DND-41 (cell line): ENCODE data around the gene PLD2.

ENCODE experiments used
- ATAC-seq: fragments of 200-7000 bp; cut with Tn5 transposase; 3 replicates; pipeline ENCODE4 v1.9.1; 2021; ENCODE audit warnings: low read depth; ENCODE audit not compliant: insufficient read depth
- DNase-seq: peaks from one replicate; pipeline ENCODE4 v3.0.0-alpha.2; 2020
- H2AFZ ChIP-seq: 2 replicates; pipeline ENCODE4 v1.6.0; 2012; ENCODE audit warnings: low read depth, low read length
- H3K27ac ChIP-seq: 2 replicates; pipeline ENCODE4 v1.5.1; 2012; ENCODE audit warnings: low read length, inconsistent platforms
- H3K27me3 ChIP-seq: fragments of 200-600 bp; sonication (generic); 2 replicates; pipeline ENCODE4 v1.6.0; 2012; ENCODE audit warnings: low read length, mild to moderate bottlenecking, inconsistent platforms; ENCODE audit not compliant: insufficient read depth, poor library complexity
- H3K36me3 ChIP-seq: 2 replicates; pipeline ENCODE4 v1.5.1; 2012; ENCODE audit warnings: low read length, inconsistent platforms; ENCODE audit not compliant: insufficient read depth
- H3K4me1 ChIP-seq: 2 replicates; pipeline ENCODE4 v1.5.1; 2012; ENCODE audit warnings: mild to moderate bottlenecking, low read length; ENCODE audit not compliant: insufficient read depth
- H3K4me2 ChIP-seq: 2 replicates; pipeline ENCODE4 v1.6.0; 2012; ENCODE audit warnings: mild to moderate bottlenecking, moderate library complexity, low read length, inconsistent platforms; ENCODE audit not compliant: insufficient read depth
- H3K4me3 ChIP-seq, 2 experiments: fragments of 200-600 bp in 1 of 2; shearing (Covaris generic) in 1 of 2; 2 replicates each; pipeline ENCODE4 v1.5.1; 2012 to 2016; ENCODE audit warnings: inconsistent platforms in 2 of 2, low read length in 2 of 2, mild to moderate bottlenecking in 2 of 2, low read depth in 1 of 2, moderate library complexity in 1 of 2
- H3K79me2 ChIP-seq: 2 replicates; pipeline ENCODE4 v1.6.0; 2012; ENCODE audit warnings: low read length, inconsistent platforms; ENCODE audit not compliant: insufficient read depth
- H3K9ac ChIP-seq: 2 replicates; pipeline ENCODE4 v1.6.0; 2012; ENCODE audit warnings: low read depth, mild to moderate bottlenecking, inconsistent platforms, low read length, moderate library complexity
- H3K9me3 ChIP-seq: 2 replicates; pipeline ENCODE4 v1.5.1; 2012; ENCODE audit warnings: low read length, moderate library complexity, mild to moderate bottlenecking, inconsistent platforms; ENCODE audit not compliant: insufficient read depth, severe bottlenecking
- H4K20me1 ChIP-seq: 2 replicates; pipeline ENCODE4 v1.6.0; 2012; ENCODE audit warnings: low read length; ENCODE audit not compliant: insufficient read depth
- EZH2 ChIP-seq: IDR thresholded peaks from 3 replicates; pipeline ENCODE4 v1.6.1; 2012; ENCODE audit warnings: borderline replicate concordance, low read depth, mild to moderate bottlenecking, moderate library complexity, low read length, inconsistent platforms; ENCODE audit not compliant: severe bottlenecking
- TF ChIP-seq, protein P1 (sequence below): IDR thresholded peaks from 2 replicates; pipeline ENCODE4 v1.5.1; 2012; ENCODE audit warnings: borderline replicate concordance, low read length, moderate library complexity, mild to moderate bottlenecking; ENCODE audit not compliant: poor library complexity, severe bottlenecking; ENCODE audit errors: extremely low read depth

Gene PLD2

DNA sequence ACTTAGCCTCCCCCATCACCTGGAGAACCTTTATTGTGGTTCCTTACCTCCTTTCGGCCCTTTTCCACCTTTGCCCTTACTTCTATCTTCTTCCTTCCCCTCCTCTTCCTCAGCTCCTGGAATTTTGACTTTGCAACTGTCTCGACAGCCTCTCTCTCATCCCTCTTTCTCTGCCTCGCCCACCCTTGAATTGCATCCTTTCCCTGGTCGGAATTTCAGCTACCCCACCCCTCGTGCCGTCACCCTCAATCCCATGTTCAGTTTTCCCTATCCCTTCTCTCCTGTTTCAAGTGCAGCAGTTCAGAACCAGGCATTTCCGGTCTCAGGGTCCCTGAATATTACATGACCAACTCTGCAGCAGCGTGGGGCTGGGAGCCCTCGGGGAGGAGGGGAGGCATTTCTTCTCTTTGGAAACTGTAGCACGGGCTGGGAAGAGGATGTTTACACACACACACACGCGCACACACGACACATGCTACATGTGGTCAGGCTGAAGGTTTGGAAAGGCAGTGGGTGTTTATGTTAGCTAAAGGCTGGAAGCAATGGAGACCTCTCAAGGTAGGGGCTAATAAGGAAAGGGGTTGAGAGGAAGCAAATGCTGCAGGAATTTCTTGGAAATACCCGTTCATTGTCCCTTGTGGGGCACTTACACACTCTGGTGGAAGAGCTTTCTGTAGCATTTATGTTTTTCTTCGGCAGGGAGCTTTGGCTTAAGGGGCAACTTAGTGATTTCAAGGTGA, 27.2 kb downstream of the PLD2 start:
- H3K27me3 ChIP-seq = no peaks in the 10 kb centered on the region
- TF ChIP-seq, protein P1, sequence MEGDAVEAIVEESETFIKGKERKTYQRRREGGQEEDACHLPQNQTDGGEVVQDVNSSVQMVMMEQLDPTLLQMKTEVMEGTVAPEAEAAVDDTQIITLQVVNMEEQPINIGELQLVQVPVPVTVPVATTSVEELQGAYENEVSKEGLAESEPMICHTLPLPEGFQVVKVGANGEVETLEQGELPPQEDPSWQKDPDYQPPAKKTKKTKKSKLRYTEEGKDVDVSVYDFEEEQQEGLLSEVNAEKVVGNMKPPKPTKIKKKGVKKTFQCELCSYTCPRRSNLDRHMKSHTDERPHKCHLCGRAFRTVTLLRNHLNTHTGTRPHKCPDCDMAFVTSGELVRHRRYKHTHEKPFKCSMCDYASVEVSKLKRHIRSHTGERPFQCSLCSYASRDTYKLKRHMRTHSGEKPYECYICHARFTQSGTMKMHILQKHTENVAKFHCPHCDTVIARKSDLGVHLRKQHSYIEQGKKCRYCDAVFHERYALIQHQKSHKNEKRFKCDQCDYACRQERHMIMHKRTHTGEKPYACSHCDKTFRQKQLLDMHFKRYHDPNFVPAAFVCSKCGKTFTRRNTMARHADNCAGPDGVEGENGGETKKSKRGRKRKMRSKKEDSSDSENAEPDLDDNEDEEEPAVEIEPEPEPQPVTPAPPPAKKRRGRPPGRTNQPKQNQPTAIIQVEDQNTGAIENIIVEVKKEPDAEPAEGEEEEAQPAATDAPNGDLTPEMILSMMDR = no peak
- no peak for TF ChIP-seq EZH2
- peaks cover 43% of the 10 kb centered on the region for H3K79me2 ChIP-seq
- H3K36me3 ChIP-seq = peaks cover 6% of the 10 kb centered on the region; the same call in 1 of the 2 replicates
- peak overlapping the region; percentile 76 to 89 for H3K4me3 ChIP-seq
- peak overlapping the region; percentile 82 for H3K9ac ChIP-seq
- H3K9me3 ChIP-seq = no peaks in the 10 kb centered on the region
- peak; percentile 36 for DNase-seq
- peak overlapping the region; percentile 51 for H3K27ac ChIP-seq
- peak overlapping the region; percentile 77 for H2AFZ ChIP-seq
- peaks cover 21% of the 10 kb centered on the region for H3K4me1 ChIP-seq
- H3K4me2 ChIP-seq = peak overlapping the region; percentile 94
- H4K20me1 ChIP-seq = peaks cover 43% of the 10 kb centered on the region
- peak; percentile 22; the same call in 1 of the 3 replicates for ATAC-seq

DNA sequence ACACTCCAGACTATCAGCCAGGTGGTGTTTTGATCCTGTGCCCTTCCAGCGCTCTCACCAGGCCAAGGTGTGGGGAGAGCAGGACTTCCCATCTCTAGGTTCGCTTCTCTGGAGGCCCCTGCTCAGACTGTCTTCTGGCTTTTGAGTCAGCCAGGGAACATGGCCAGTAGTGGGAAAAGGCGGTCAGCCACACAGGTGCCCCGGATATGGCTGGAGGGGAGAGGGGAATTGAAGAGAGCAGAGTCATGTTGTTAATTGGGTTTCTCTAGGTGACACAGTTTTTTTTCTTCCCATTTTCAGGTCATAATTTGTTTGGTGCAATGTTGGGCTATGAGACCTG, 27.7 kb downstream of the PLD2 start:
- H3K27me3 ChIP-seq = no peaks in the 10 kb centered on the region
- H2AFZ ChIP-seq = no peak overlapping the region
- H3K36me3 ChIP-seq = peaks cover 6% of the 10 kb centered on the region; the same call in 1 of the 2 replicates
- ATAC-seq (no peak), DNase-seq (no peak)
- no peaks in the 10 kb centered on the region for H3K9me3 ChIP-seq
- peaks cover 48% of the 10 kb centered on the region for H4K20me1 ChIP-seq
- H3K4me3 ChIP-seq = peak overlapping the region in 1 of 2 experiments; percentile 89; a peak in 2 of 4 replicates
- TF ChIP-seq, protein P1 = no peak
- TF ChIP-seq EZH2 = no peak
- peak overlapping the region; percentile 82 for H3K9ac ChIP-seq
- H3K27ac ChIP-seq = no peak overlapping the region; the same call in 1 of the 2 replicates
- peaks cover 48% of the 10 kb centered on the region for H3K79me2 ChIP-seq
- H3K4me1 ChIP-seq = peaks cover 21% of the 10 kb centered on the region
- peak overlapping the region; percentile 94 for H3K4me2 ChIP-seq

DNA sequence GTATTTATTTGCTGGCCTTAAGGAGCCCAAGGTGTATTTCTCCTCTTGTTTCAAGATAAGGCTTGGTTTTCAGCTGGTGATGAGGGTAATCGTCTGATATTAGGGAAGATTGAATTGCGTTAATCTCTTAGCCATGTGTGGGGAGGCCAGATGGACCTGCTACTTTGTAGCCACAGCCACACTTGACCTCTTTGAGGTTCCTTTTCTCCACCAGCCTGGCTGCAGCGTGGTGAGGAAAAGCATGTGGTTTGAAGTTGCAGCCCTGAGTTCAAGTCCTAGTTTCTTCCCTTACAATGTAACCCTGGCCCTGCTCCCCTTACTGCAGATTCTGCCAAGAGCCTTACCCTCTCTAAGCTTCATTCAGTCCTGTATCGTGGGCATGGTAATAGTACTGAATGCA, 29.3 kb downstream of the PLD2 start:
- peaks cover 63% of the 10 kb centered on the region for H3K79me2 ChIP-seq
- no peak overlapping the region for H3K9ac ChIP-seq
- H3K27me3 ChIP-seq = no peaks in the 10 kb centered on the region
- ATAC-seq (no peak), DNase-seq (no peak)
- peaks cover 6% of the 10 kb centered on the region; the same call in 1 of the 2 replicates for H3K36me3 ChIP-seq
- H4K20me1 ChIP-seq = peaks cover 63% of the 10 kb centered on the region
- H3K4me2 ChIP-seq = no peak overlapping the region
- H3K4me3 ChIP-seq = no peak overlapping the region
- no peak overlapping the region for H3K27ac ChIP-seq
- TF ChIP-seq EZH2 = no peak
- H2AFZ ChIP-seq = no peak overlapping the region
- peaks cover 21% of the 10 kb centered on the region for H3K4me1 ChIP-seq
- H3K9me3 ChIP-seq = no peaks in the 10 kb centered on the region

DNA sequence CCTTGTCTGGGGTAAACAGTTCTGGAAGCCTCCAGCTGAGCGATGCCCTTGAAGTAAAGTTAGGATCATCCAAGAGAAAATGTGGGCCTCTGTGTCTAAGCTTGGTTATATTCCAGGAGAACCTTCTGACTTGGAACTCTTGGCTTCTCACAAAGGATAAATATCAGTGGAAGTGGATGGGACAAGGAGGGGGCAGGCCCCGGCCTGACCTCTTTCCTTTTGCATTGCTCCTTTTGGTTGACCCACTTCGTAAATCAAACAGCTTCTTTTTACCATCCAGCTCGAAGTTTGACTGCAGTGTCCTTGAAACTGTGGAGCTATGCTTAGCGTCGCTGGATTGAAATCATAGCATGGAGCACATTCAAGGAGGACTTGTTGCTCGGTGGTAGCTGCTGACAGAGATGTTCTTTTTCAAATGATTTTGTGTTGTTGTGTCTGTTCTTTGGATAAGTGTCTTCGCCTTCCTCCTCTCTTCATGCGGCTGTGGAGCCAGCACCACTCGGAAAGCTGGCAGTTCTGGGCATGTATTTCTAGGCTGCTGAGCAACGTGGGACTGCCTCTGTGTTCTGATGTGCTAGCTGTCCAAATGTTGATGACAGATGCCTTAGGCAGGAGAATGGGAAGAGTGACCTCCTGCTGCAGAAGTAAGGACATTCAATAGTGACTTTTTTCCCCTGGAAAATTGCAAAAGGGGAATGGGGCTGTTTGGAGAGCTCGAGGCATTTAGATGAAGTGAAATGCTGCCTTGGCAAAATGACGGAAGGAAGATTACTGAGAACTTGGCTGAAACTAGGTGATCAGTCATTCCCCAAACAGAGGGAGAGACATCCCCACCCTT, 30.7 kb downstream of the PLD2 start:
- H3K4me2 ChIP-seq = no peak overlapping the region
- H3K4me3 ChIP-seq = no peak overlapping the region
- TF ChIP-seq, protein P1 = no peak
- TF ChIP-seq EZH2 = no peak
- H3K4me1 ChIP-seq = peaks cover 18% of the 10 kb centered on the region
- DNase-seq (no peak), ATAC-seq (no peak)
- no peaks in the 10 kb centered on the region for H3K27me3 ChIP-seq
- H4K20me1 ChIP-seq = peaks cover 76% of the 10 kb centered on the region
- no peak overlapping the region for H2AFZ ChIP-seq
- H3K27ac ChIP-seq = no peak overlapping the region
- peaks cover 6% of the 10 kb centered on the region; the same call in 1 of the 2 replicates for H3K36me3 ChIP-seq
- peaks cover 74% of the 10 kb centered on the region for H3K79me2 ChIP-seq
- H3K9ac ChIP-seq = no peak overlapping the region
- no peaks in the 10 kb centered on the region for H3K9me3 ChIP-seq
